AG08396 (cell line): ENCODE measurements around the gene CBS.
A peak's percentile ranks its signal among the peaks of the same experiment; 100 is the strongest.
"Not testable (repeated sequence)": the region's sequence is repeated elsewhere in the genome, so short reads cannot be mapped to it uniquely, and the experiment has no call there.

Source experiments
- DNase-seq: peaks from one replicate; pipeline ENCODE4 v3.0.0; 2012; ENCODE audit warnings: low spot score, mixed read lengths

The CBS gene

DNA sequence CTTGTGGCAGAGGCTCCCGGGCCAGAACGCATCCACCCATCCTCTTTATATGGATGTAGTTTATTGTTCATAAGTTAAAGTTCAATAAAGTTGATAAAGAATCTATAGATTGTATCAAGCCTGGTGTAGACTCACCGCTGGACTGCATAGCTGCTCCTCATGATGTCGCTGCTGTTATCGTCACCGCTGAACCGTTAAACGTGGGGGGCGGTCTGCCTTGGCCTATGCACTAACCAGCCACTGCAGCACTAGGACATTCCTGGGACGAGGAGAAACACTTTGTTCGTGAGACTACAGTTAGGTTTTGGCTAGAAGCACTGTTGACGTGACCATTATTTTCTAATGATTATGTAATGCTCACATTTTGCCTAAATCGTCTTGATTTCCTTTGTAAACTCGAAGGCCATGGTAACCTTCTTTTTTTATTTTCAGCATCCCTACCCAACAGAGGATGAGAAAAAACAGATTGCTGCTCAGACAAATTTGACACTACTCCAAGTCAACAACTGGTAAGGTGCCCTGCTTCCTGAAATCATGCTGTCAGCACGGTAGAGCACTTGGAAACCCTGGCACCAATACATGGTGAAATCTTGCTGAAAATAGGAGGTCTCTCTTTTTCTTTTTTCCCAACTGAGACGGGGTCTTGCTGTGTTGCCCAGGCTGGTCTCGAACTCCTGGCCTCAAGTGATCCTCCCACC lies 51.0 kb downstream of the CBS start:
- DNase-seq = no peak

DNA sequence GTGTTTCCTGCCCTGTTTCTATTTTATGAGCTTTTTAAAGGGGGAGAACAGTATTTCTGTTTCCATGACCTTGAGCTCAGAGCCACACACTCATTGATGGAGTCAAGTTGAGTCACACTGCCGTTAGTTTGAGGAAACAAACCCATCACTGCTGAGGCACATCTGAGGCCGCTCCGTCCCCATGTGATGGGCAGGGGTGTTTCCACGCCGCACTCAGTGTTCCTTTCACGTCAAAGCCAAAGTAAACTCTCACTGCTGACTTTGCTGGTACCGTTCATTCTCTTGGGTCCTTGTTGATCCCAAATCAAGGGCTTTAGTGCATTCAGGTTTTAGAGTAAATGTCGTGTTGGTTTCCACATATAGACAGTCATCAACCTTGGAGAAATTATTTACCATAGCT lies 52.5 kb downstream of the CBS start:
- no peak for DNase-seq

DNA sequence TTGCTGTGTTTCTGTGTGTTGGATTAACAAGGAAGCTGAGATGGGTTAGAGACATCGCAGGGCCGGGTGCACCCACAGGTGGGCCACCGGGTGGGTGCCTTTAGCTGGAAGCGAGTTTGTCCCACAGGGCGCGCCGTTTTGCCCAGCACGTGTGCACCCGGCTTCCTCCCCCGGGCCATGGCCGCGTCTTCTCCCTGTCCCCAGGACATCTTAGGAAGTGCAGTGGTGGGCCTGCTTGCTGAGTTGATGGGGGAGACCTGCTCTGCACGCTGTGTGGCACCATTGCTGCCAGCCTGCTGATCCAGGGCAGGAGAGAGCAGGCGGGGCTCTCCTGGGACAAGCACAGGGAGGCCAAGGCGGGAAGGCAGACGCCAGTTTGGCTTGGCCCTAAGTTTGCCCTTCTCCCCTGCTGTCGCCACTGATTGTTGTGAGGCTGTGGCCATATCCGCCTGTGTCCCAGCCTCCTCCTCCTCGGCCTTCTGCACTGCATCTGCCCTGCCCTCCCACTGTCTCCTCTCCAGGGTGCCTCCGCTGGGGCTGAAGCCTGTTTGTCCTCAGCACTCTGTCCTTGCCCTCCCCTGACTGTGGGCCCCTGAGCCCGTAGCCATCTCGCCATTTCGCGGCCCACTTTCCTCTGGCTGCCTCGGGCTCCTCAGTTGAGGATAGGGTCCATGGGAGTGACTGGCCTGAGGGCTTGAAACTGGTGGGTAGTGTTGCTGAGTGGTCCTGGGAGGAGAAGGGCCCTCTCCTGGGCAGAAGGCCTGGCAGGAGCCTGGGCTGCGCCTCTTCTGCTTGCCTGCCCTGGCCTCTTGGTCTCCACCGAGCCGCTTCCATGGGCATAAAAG lies 53.7 kb downstream of the CBS start:
- DNase-seq = no peak

GRCh38 chr21:43021191-43021590 lies 54.4 kb downstream of the CBS start:
- DNase-seq = no peak

DNA sequence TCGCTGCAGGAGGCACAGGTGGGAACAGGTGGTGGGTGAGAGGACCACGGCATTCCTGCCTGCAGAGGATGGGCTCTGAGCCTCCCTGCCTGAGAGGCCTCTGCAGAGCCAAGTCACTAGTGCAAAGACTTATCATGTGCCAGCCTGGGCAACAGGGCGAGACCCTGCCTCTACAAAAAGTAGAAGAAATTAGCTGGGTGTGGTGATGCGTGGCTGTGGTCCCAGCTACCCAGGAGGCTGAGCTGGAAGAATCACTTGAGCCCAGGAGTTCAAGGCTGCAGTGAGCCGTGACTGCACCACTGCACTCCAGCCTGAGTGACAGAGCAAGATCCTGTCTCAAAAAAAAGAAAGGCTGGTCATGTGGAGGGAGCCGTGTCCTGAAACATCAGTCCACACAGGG lies 54.9 kb downstream of the CBS start:
- DNase-seq = no peak

DNA sequence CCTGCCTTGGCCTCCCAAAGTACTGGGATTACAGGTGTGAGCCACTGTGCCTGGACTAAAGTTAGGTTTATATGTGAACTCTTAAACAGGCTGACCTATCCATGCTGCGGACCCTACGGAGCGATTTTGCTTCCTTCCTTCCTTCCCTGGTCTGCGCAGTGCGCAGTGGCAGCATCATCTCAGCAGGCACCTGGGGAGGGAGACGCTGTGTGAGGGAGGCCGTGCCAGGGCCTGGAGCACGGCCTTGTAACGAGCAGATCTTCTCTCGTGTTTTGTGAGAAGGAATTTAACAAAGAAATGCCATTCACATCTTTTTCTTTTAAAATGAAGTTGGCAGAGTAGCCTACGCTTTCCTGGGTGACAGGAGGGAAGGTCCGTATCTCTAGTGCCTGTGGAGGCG lies 55.5 kb downstream of the CBS start:
- DNase-seq = no peak

DNA sequence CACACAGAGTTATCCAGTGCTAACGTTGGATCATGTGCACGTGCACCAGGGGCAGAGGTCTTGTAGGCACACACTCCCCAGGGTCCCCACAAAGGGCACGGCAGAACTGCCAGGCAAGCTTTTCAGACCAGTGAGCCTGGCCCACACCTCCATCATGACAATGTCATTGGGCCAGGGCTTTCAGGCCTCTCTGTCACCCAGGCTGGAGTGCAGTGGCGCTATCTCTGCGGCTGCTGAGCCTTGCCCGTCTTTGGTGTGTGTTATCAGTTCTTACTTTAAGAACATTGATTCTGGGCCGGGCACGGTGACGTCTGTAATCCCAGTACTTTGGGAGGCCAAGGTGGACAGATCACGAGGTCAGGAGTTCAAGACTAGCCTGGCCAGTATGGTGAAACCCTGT lies 57.1 kb downstream of the CBS start:
- DNase-seq = no peak

DNA sequence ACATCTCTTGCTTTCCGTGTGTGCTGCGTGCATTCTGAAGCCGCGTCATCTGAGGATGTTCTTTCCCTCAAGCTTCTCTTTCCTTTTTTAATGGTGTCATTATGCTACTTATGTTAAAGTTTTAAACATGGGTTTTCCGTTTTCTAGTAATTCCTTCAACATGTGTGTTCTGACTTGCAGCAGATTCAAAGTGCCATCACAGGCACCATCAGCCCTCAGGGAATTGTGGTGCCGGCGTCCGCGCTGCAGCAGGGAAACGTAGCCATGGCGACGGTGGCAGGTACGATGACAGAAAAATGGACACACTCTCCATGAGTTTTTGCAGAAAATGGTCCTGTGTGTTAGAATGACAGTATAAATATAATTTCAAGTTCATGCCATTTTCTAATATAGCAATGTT lies 58.9 kb downstream of the CBS start:
- DNase-seq = no peak

- DNase-seq = no peak
Observed at GRCh38 chr21:43015906-43016540, 59.6 kb downstream of the CBS start.

- DNase-seq = peak; percentile 59
Observed at GRCh38 chr21:43012596-43012995, 63.0 kb downstream of the CBS start.

DNA sequence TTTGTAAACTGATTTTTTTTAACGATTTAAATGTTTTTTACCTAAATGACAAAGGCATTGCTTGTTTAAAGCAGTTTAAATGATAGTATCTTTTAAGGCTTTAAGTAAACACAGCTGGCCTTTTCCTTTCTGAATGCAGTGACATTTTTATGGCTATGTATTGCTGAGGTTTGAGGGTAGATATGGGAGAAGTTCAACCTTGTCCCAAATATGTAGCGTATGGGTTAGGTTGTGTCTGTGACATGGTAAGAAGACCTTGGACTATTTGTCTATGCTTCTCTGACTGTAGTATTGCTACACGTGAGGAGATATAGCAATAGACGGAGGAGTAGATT lies 68.8 kb downstream of the CBS start:
- DNase-seq = no peak

GRCh38 chr21:43006051-43006873 lies 69.4 kb downstream of the CBS start:
- not testable (repeated sequence) for DNase-seq

GRCh38 chr21:43005635-43006034 lies 70.0 kb downstream of the CBS start:
- DNase-seq = no peak

GRCh38 chr21:43004926-43005325 lies 70.7 kb downstream of the CBS start:
- DNase-seq = no peak
